Muscle layer of colon (tissue), 2 donors: Measurements from ENCODE around the gene CACNA1C.

Source experiments
- H3K27ac ChIP-seq: one replicate; pipeline ENCODE4 v1.7.0; 2013; ENCODE audit warnings: low read depth, mild to moderate bottlenecking, low read length, moderate library complexity
- H3K27me3 ChIP-seq, 2 donors: one replicate each; pipeline ENCODE4 v1.7.0; 2013; ENCODE audit warnings: low read length in 2 of 2, mild to moderate bottlenecking in 2 of 2; ENCODE audit not compliant: insufficient read depth in 2 of 2, control insufficient read depth in 1 of 2
- H3K36me3 ChIP-seq: one replicate; pipeline ENCODE4 v1.7.0; 2013; ENCODE audit warnings: mild to moderate bottlenecking, low read length; ENCODE audit not compliant: insufficient read depth
- H3K4me1 ChIP-seq: one replicate; pipeline ENCODE4 v1.7.0; 2013; ENCODE audit warnings: mild to moderate bottlenecking, low read length; ENCODE audit not compliant: insufficient read depth
- H3K4me3 ChIP-seq, 2 donors: one replicate each; pipeline ENCODE4 v1.7.0; 2013; ENCODE audit warnings: low read length in 2 of 2, low read depth in 1 of 2, mild to moderate bottlenecking in 1 of 2, moderate library complexity in 1 of 2
- H3K9ac ChIP-seq: one replicate; pipeline ENCODE4 v1.7.0; 2013; ENCODE audit warnings: low read length
- H3K9me3 ChIP-seq: one replicate; pipeline ENCODE4 v1.7.0; 2013; ENCODE audit warnings: mild to moderate bottlenecking, low read length
- donor health status: abdominal sarcoma.
- donor health status: Adenocarcinoma of cecum.

Gene CACNA1C

DNA sequence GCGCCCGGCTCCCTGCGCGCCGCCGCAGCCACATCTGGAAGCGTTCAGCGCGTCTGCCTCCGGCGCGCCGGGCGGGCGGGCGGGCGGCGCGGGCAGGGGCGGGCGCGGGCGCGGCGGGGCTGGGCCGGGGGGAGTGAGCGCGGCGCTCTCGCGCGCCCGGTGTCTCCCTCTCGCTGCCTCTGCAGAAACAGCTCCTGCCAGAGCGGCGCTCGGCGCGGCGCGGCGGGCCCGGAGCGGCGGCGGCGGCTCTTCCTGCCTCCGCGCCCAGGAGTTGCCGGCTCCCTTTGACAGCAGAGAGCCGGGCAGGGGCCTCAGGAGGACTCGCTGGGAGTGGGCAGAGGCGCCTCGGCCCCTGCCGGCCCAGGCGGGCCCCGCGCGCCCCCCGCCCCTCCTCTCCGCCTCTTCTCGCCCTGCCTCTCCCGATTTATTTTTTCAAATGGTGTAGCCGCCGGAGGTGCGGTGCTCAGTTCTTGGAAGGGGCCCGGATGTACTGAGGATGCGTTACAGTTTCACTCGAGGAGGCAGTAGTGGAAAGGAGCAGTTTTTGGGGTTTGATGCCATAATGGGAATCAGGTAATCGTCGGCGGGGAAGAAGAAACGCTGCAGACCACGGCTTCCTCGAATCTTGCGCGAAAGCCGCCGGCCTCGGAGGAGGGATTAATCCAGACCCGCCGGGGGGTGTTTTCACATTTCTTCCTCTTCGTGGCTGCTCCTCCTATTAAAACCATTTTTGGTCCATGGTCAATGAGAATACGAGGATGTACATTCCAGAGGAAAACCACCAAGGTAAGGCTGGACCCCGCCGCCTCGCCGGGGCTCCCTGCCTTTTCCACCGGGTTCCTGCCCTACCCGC, at the start of gene CACNA1C:
CACNA1C (plus strand) TSS at position 162 of the 853 bp plus-strand sequence; CDS start at position 738, 576 bp downstream.
- Histone ChIP-seq H3K4me3 (peak within 1 kb of the TSS; percentile 78 to 80), H3K4me1 (peaks cover 15% of the 10 kb centered on the region), H3K9me3 (no peaks in the 10 kb centered on the region), H3K36me3 (peaks cover under 1% of the 10 kb centered on the region), H3K27me3 (no peaks in the 10 kb centered on the region), H3K9ac (peak within 1 kb of the TSS; percentile 86), H3K27ac (peak within 1 kb of the TSS; percentile 85)

DNA sequence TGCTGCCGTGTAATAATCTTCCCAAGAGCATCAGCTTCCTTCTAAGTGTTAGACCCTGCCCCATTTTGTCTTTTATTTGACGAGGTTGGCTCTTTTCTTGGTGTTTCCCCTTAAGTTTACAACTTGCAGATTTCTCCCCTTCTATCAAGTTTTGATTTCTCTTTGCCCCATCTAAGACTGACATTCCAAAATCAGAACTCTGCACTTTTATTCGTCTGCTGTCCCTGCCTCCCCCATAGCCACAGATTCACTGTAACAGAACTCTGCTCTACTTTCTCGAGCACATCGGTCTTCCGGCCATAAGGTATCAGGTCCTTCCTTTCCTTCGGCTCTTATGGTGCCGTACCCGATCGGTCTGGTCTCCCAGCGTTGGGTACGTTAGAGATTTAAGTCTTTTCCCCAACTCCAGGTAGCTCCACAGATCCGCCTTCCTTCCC, 49.1 kb upstream of the CACNA1C start:
- Histone ChIP-seq H3K27me3 (no peaks in the 10 kb centered on the region), H3K9ac (peak overlapping the region; percentile 97), H3K27ac (peak overlapping the region; percentile 97), H3K4me3 (peak overlapping the region; percentile 91 to 97), H3K4me1 (peaks cover 35% of the 10 kb centered on the region), H3K9me3 (no peaks in the 10 kb centered on the region), H3K36me3 (no peaks in the 10 kb centered on the region)

DNA sequence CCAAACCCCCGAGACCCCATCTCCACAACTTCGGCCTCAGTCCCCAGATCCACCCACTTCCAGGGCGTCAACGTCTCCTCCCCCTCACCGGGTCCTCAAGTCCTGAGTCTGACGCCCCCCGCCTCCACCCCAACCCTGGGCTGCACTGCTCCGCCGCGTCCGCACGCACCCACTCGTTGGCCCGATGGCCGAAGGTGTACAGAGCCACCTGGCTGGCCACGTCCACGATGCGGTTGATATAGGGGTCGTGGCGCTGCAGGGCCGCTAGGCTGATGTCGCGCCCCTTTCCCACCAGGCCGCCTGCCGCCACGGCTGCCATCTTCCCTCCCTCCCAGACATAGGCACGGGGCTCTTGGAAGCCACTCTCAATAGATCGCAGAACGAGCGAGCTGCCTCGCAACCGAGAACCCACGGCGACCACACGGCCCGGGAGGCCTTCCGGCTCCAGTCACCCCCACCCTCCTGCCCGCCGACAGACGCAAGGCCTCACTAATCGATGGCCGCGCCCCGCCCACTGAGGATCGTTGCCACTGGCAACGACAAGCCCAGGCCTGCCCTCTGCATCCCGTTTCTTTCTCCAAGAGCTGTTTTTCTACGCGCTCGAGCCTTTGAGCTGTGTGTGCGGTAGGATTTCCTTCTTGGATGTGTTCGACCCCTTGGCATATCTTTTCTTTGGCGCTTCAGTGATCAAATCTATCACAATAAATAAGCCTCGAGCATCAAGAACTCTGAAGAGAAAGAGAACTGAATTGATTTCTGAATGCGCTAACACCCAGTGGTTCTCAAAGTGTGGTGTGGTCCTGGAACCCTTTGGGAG, 48.5 kb upstream of the CACNA1C start, which contains the start of gene DCP1B:
DCP1B (minus strand) TSS at position 345 of the 817 bp plus-strand sequence; CDS start at position 319, 26 bp downstream.
- Histone ChIP-seq H3K4me1 (peaks cover 37% of the 10 kb centered on the region), H3K9me3 (no peaks in the 10 kb centered on the region), H3K27me3 (no peaks in the 10 kb centered on the region), H3K4me3 (peak within 1 kb of the TSS; percentile 91 to 97), H3K27ac (peak within 1 kb of the TSS; percentile 97), H3K9ac (peak within 1 kb of the TSS; percentile 97), H3K36me3 (no peaks in the 10 kb centered on the region)

DNA sequence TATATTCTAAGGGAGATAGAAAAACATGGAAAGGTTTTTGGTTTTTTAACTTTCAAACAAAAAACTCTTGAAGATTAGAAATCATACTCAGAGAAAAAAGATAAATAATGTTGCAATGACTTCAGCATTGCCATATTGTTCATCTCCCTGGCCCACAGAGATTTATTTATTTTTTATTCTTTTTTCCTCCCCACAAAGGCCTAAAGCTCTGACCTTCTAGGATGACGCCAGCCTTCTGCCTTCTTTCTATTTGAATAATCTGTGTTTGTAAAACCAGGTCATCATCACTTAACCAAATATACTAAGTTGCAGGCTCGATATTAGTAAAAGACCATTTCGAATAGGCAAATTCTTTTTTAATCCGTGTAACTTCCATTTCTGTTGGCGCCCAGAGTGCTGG, 44.1 kb upstream of the CACNA1C start:
- H3K36me3 ChIP-seq, result no peaks in the 10 kb centered on the region
- peaks cover 31% of the 10 kb centered on the region for H3K4me1 ChIP-seq
- H3K9me3 ChIP-seq, result no peaks in the 10 kb centered on the region
- no peaks in the 10 kb centered on the region for H3K27me3 ChIP-seq
- H3K4me3 ChIP-seq, result no peak overlapping the region
- no peak overlapping the region for H3K9ac ChIP-seq
- H3K27ac ChIP-seq, result peak overlapping the region; percentile 42

DNA sequence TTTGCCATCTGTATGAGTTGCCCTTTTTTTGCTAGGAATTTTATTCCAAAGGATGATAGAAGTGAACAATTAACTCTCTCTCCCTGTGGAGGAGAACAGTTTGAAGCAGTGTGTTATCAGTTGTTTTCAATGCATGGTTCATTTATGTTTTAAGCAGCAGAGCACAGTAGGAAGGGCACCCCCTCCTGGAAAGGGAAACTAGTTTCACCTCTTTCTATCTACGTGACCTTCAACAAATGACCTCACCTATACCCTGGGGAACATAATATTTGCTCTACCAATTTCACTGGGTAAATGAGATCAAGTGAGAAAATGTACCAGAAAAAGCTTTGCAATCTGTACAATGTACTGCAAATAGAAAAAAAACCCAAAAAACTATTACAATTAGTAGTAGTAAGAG, 43.2 kb upstream of the CACNA1C start:
- Histone ChIP-seq H3K36me3 (no peaks in the 10 kb centered on the region), H3K9me3 (no peaks in the 10 kb centered on the region), H3K27me3 (no peaks in the 10 kb centered on the region), H3K4me3 (no peak overlapping the region), H3K27ac (no peak overlapping the region), H3K4me1 (peaks cover 39% of the 10 kb centered on the region), H3K9ac (no peak overlapping the region)

DNA sequence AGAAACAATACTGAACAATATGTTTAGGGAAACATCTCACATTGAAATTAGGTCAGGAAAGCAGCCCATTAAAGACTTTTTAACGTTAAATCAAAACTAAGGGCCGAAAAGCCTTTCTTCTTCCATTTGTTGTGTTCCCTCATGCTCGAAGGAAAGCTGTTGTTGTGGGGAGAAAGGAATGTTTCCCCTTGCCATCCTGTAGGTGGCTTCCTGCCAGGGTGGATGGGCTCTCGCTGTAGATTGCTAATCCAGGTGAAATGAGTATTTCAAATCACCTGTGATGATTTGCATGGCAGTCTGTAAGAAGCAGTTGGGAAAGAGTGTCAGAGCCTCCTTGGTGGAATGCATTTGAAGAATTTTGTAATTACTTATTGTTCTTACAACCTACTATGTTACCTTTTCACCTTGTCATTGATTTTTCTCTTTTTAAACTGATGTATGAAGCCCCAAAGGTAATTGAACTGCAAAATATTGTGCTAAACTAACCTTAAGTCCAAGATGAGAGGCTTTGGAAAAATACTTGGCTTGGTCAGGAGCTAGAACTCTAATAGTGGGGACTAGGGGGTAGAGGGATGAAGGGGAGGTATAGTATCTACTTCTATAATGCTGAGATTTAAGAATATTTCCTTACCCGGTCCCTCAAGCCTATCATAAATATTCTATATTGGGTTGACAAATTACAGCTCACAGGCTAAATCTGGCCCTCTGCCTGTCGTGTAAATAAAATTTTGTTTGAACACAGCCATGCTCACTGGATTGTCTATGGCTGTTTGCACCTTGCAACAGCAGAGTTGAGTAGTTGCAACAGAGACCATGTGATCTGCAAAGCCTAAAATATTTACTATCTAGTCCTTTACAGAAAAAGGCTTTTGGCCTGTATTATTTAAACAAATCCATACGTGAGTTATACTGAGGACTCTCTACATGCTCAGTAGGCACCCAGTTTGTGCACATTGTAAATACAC, 40.9 kb upstream of the CACNA1C start:
- H3K4me1 ChIP-seq, result peaks cover 42% of the 10 kb centered on the region
- H3K36me3 ChIP-seq, result no peaks in the 10 kb centered on the region
- no peak overlapping the region for H3K4me3 ChIP-seq
- peak overlapping the region; percentile 81 for H3K27ac ChIP-seq
- H3K27me3 ChIP-seq, result no peaks in the 10 kb centered on the region
- no peaks in the 10 kb centered on the region for H3K9me3 ChIP-seq
- no peak overlapping the region for H3K9ac ChIP-seq

DNA sequence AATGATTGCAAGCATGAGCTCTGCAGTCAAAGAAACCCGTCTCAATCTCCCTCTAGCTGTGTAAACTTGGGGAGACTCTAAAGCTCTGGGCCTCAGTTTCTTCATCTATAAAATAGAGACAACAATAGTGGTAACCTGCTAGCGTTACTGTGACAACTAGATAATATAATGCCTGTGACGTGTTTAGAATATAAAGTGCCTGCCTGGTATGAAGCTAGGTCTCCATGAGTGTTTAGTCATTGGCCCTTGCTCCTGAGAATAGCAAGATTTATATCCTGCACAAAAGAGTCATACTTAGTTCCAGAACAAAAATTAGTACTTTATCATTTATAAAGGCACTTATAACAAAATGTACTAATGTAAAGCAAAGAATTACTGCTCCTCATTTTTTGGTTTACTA, 39.7 kb upstream of the CACNA1C start:
- peak overlapping the region; percentile 81 for H3K27ac ChIP-seq

DNA sequence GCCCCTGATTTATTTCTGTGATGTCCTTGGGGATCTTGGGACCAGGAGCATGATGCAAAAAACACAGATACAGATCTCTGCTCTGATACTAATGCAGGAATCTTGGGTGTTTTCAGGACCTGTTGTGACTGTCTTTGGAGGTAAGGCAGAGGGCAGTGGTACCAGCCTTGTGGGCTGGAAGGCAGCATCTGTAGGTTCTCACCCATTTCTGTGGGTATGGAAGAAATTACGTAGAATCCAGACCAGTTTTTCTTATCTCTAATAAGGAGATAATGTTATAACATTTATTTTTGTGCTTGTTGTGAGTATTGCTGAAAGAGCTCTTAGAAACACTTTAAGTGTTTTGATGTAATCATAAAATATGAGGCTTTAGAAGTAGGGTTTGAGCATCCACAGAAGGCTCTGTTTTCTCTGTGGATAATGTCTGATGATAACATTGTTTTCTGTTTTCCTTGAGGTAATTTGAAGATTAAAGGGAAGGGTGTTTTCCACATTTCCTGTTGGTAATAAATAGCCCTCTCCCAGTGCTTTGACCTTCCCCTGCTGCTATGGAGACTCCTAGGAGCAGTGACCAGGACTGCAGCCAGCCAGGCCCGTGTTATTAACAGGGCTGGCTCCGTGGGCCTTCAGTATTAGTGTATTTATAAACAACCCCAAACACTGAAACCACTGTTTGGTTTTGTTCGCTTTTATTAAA, 39.1 kb upstream of the CACNA1C start:
- Histone ChIP-seq H3K4me1 (peaks cover 50% of the 10 kb centered on the region), H3K4me3 (no peak overlapping the region), H3K9me3 (no peaks in the 10 kb centered on the region), H3K36me3 (no peaks in the 10 kb centered on the region), H3K27me3 (no peaks in the 10 kb centered on the region), H3K27ac (peak overlapping the region; percentile 71), H3K9ac (no peak overlapping the region)

More for the DNA sequence above, 39.7 kb upstream of the CACNA1C start:
- H3K4me1 ChIP-seq, result peaks cover 47% of the 10 kb centered on the region
- no peaks in the 10 kb centered on the region for H3K27me3 ChIP-seq
- H3K9me3 ChIP-seq, result no peaks in the 10 kb centered on the region
- H3K9ac ChIP-seq, result no peak overlapping the region
- H3K4me3 ChIP-seq, result no peak overlapping the region
- H3K36me3 ChIP-seq, result no peaks in the 10 kb centered on the region

DNA sequence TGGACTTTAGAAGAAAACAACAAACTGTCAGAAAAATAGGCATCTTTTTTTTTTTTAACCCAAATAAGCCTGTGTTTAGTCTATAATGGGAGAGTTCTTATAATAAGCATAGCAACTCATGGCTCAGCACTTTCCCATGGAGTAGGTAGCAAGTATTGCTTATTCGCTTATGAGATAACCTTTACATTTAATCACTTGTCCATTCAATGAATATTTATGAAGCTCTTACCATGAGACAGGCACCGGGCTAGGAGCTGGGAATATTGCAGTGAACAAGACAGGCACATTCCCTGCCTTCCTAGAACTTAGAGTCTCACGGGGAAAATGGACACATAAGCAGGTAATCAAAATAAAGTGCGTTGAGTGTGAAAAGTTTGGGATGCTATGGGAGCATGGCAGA, 38.6 kb upstream of the CACNA1C start:
- peak overlapping the region; percentile 9 for H3K9ac ChIP-seq
- peak overlapping the region; percentile 71 for H3K27ac ChIP-seq
- H3K4me3 ChIP-seq, result no peak overlapping the region
- H3K4me1 ChIP-seq, result peaks cover 45% of the 10 kb centered on the region
- H3K36me3 ChIP-seq, result no peaks in the 10 kb centered on the region
- H3K27me3 ChIP-seq, result no peaks in the 10 kb centered on the region
- H3K9me3 ChIP-seq, result no peaks in the 10 kb centered on the region

DNA sequence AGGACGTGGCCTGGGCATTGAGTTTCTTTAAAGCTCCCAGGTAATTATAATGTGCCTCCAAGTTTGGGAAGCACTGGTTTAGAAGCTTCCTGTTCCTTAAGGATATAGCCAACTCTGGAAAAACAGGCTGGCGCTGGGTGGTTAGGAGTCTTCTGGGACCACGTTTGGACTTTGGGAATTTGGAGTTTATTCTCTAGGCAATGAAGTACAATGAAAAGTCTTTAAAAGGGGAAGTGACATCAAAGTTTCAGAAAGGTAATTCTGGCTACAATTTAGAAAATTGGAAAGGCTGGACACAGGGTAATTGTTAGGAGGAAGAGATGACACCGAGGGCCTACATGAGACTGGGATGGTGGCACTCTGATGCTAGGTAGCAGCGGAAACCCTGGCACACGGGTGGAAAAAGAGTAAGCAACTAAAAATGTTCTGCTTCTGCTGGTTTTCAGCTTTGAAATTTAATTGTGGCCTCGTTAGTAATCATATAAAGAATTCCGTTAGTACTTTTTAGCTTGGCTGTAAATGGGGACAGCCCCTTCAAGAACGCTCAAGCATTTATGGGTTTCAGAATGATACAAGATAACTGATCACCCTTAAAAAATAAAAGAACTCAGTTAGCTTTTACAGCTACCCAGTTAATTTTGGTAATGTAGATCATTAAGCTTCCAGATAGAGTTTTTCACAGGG, 35.8 kb upstream of the CACNA1C start:
- H3K27me3 ChIP-seq, result no peaks in the 10 kb centered on the region
- no peak overlapping the region for H3K4me3 ChIP-seq
- no peak overlapping the region for H3K27ac ChIP-seq
- no peak overlapping the region for H3K9ac ChIP-seq
- H3K9me3 ChIP-seq, result no peaks in the 10 kb centered on the region
- no peaks in the 10 kb centered on the region for H3K36me3 ChIP-seq
- H3K4me1 ChIP-seq, result peaks cover 42% of the 10 kb centered on the region
